Measurements from ENCODE around the gene ADAM10. TPM values are rescaled to one million over a fixed set of nuclear protein-coding genes. Genes with fewer than 3 reads are reported as not detected.

Gene ADAM10
- total RNA-seq, 1 experiment from 2014 or later = 133 TPM

GRCh38 chr15:58568157-58568571, 181.3 kb downstream of the ADAM10 start:
- ATAC-seq = no peak
- Mint-ChIP-seq H3K4me3 (no peak overlapping the region), H3K9me3 (peaks cover 10% of the 10 kb centered on the region), H3K4me1 (no peaks in the 10 kb centered on the region), H3K36me3 (no peaks in the 10 kb centered on the region), H3K27me3 (ENCODE audit: low read depth) (no peaks in the 10 kb centered on the region; the same call in 1 of the 2 replicates), H3K27ac (no peak overlapping the region)
- ChIA-PET CTCF (no interaction called here), POLR2A (no interaction called here)
- no peak for DNase-seq (ENCODE audit: low spot score)
- TF ChIP-seq E2F1 (CRISPR knock-in tag; IDR thresholded peaks at IDR 0.05) = no peak
- TF ChIP-seq ATF1 (CRISPR knock-in tag; IDR thresholded peaks at IDR 0.05) = no peak
- no peak for TF ChIP-seq OVOL2 (CRISPR knock-in tag; IDR thresholded peaks at IDR 0.05; ENCODE audit: borderline replicate concordance)
- no peak for TF ChIP-seq FOXP4 (CRISPR knock-in tag; IDR thresholded peaks at IDR 0.05)
- TF ChIP-seq ZSCAN18 (CRISPR knock-in tag; IDR thresholded peaks at IDR 0.05) = no peak
- TF ChIP-seq AR (CRISPR knock-in tag; IDR thresholded peaks at IDR 0.05) = no peak
- no peak for TF ChIP-seq JAZF1 (CRISPR knock-in tag; IDR thresholded peaks at IDR 0.05)
- no peak for TF ChIP-seq ATF6 (CRISPR knock-in tag; IDR thresholded peaks at IDR 0.05)
- TF ChIP-seq ZNF416 (CRISPR knock-in tag; IDR thresholded peaks at IDR 0.05) = no peak
- TF ChIP-seq ZNF281 (CRISPR knock-in tag; IDR thresholded peaks at IDR 0.05) = no peak
- no peak for TF ChIP-seq ZBTB43 (CRISPR knock-in tag; IDR thresholded peaks at IDR 0.05)
- TF ChIP-seq ZNF532 (CRISPR knock-in tag; IDR thresholded peaks at IDR 0.05; ENCODE audit: borderline replicate concordance) = no peak
- TF ChIP-seq HMGXB4 (CRISPR knock-in tag; IDR thresholded peaks at IDR 0.05) = no peak
- no peak for TF ChIP-seq MLX (CRISPR knock-in tag; IDR thresholded peaks at IDR 0.05)
- no peak for TF ChIP-seq FOXP1 (CRISPR knock-in tag; IDR thresholded peaks at IDR 0.05; ENCODE audit: borderline replicate concordance)
- no peak for TF ChIP-seq ZNF671 (CRISPR knock-in tag; IDR thresholded peaks at IDR 0.05)
